ENCODE results near the gene FAM20C.

The FAM20C gene

DNA sequence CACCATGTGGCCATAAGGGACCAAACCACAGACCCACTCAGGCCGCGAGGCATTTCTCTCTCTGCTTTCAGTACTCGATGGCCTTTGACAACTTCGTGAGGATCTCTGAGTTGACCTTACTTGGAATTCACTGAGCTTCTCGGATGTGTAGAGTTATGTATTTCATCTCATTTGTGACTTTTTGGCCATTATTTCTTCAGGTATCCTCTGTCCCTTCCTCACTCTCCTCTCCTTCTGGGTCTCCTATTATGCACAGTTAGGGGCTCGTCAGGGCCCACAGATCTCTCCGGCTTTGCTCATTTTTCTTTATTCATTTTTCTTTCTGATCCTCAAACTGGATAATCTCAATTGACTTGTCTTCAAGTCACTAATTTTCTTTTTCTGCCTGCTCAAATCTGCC is 81.0 kb downstream of the FAM20C start:
- DNase-seq (ENCODE audit: low read depth): no peak

DNA sequence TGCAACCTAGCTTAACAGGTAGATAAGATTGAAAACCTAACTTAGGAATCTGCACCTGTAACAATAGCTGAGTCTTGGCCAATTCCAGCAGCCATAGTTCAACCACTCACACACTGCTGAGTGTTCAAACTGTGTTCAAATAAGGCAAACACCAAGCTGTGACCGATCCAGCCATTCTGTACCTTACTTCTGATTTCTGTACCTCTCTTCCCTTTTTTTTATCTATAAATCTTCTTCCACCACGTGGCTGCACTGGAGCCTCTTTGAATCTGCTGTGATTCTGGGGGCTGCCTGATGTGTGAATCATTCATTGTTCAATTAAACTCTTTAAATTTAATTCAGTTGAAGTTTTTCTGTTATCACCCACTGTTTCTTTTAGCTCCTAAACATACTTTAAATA is 81.9 kb downstream of the FAM20C start:
- no peak for DNase-seq (ENCODE audit: low read depth)

DNA sequence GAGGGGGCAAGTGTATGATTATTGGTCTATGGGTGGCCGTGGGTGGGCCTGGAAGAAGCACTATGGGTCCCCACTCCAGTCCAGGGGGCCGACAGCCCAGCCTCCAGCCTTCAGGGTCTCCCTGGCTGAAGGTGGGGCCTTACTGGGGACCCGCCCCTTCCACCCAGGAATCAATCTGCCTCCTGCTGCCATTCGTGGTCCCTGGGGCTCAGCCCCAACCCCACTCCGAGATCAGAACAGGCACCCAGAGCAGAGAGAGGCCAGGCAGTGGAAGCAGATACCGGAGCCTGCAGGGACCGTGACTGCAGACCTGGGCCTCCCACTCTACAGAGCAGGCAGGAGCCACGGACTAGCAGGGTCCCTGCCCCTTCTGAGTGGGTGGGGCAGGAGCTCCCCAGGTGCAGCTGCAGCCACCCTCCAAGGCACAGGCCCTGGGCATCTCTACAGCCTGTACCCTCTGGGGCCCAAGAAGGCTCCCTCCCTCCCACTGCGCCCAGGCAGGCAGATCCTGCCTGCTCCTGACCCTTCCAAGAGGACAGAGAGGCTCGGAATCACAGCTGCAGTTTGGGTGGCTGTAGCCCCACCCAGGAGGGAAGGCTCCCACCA is 84.0 kb downstream of the FAM20C start:
- DNase-seq (ENCODE audit: low read depth): no peak

DNA sequence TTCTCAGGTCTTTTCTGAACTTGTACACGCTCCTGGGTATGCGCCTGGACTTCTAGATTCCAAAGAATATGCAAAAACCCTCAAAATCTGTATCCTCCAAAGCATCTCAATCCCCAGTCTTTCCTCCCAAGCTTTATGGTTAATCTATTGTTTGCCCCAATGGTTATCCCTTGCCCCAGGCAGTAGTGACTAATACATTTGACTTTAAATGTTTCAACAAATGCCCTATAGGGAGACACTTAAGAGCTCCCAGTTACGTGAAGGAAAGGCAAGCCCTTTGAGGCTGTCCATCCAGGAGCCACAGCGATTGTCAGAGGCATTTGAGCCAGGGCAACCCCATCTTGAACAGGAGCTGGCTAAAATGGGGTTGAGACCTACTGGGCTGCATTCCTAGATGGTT is 84.9 kb downstream of the FAM20C start:
- no peak for DNase-seq (ENCODE audit: low read depth)

DNA sequence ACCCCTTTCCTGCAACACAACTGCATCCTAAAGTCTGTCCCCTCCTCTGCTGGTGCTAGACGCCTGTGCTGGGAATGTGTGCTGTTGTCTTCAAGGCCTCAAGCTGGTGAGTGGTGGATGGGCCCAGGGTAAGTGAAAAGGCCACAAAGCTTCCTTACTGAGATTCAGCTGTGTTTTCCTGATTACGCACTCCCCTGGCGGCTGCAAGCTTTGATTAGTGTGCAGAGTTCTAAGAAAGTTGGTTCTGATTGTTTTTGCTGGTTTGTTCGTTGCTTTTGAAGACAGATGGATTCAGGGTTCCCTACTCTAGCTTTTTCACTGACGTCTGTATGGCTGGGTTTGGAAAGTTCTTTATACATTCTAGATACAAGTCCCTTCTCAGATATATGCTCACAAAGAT is 85.7 kb downstream of the FAM20C start:
- no peak for DNase-seq (ENCODE audit: low read depth)

DNA sequence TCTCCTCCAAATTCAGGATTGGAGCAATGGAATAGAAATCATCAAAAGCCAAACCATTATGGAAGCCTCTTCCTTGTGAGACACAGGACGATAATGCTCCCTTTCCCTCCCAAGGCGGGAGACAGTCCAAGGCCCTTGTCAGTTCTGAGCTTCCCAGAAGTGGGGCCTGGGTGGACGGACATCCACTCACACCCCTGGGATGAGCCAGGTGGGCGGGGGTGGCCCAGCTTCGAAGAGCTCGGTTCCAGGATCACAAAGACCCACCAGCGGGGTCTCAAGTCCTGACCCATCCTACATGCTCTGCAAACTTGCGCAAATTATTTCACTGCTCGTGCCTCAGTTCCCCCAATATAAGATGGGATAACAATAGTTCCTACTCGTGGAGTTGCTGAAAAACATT is 87.5 kb downstream of the FAM20C start:
- no peak for DNase-seq (ENCODE audit: low read depth)

DNA sequence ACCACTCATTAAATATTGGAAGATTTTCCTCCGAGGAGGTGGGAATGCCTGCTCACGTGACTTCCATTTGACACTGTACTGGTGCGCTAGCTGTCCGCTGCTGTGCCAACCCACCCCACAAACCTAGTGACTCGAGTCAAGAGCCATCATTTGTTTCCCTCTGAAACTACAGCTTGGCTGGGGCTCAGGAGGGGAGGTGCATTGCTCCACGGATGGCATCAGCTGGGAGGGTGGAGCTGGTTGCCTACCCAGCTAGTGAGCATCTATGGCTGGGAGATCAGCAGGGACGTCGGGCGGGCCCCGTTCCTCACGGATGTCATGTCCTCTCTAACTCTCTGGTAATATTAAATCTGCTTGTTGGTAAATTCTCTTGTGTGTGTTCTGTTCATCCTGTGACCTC is 88.1 kb downstream of the FAM20C start:
- DNase-seq (ENCODE audit: low read depth): no peak

DNA sequence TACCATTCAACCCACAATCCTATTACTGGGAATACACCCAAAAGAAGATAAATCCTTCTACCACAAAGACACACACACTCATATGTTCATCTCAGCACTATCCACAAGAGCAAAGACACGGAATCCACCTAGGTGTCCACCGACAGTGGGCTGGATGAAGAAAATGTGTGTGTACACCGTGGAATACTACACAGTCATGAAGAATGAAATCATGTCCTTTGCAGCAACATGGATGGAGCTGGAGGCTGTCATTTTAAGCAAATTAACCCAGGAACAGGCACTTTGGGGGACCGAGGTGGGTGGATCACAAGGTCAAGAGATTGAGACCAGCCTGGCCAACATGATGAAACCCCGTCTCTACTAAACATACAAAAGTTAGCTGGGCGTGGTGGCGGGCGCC is 89.3 kb downstream of the FAM20C start:
- DNase-seq (ENCODE audit: low read depth): no peak

DNA sequence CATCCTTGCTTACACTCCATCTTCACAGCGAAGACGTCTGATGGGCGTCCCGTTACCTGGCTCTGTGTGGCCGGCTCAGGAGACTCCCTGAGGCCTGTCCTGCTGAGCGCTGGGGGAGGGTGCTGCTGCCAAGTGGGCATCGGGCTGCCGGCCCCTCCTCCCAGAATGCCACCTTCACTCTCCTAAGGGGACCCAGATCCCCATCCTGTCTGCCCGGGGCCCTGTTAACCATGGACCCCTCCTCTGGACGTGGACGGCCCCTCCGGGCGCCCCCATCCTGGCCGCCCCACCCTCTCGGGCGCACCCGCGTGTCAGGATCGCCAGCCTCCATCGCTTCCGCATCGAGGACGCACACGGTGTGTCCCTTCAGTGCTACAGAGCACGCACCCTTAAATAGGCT is 90.2 kb downstream of the FAM20C start:
- DNase-seq (ENCODE audit: low read depth): no peak

DNA sequence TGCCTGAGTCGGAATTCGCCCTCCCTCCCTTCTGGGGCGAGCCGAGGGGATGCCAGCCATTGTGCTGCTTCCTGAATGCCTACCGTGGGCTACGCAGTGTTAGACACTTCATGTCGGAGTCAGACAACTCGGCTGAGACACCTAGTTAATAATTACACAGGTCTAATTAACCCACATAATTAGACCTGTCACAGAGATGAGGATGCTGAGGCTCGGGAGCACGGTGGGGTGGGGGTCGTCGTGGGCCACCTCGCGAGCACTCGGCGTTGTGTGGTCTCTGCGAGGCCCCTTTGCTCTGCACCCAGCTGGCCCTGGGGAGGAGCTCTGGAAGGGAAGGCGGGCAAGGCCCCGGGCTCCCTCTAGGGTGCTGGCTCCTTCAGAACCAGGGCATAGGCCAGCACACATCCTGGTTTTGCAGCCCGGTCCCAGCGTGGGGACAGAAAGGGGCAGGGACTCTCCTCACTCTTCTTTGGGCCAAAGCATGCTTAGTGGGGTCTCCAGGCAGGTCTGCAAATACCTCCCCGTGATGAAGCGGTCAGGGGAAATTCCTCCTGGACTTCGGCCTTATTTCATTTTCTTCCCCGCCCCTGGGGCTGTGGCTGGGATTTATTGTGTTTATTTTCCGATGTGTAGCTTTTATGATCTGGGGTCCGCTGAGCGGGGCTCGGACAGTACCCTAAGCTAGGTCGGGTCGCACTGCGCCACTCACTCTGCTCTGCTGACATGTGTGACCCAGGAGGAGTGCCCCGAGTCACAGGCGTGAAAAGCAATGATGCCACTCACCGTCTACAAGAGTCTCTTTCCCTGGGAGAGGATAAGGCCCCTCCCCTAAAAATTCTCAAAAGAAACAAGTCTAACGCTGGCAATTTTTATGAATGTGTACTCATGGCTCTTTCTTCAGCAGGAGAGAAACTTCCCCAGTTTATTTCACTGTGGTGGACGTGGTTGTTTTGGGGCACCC is 92.7 kb downstream of the FAM20C start:
- no peak for DNase-seq (ENCODE audit: low read depth)

DNA sequence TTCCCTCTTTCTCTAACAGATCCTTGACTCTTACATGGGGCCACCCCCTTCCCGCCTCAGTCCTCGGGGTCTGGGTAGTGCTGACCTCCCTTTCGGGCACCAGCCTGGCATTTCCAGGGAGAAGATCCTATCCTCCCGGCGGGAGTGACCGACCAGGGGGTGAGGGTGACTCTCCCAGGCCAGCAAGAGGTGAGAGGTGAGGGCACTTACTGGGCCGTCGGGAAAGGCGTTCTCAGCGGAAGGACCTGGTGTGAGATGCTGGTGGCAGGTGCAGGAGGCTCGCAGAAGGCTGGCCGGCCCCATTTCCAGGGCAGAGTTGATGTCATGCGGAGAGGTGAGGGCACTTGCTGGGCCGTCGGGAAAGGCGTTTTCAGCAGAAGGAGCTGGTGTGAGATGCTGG is 93.4 kb downstream of the FAM20C start:
- DNase-seq (ENCODE audit: low read depth): no peak

DNA sequence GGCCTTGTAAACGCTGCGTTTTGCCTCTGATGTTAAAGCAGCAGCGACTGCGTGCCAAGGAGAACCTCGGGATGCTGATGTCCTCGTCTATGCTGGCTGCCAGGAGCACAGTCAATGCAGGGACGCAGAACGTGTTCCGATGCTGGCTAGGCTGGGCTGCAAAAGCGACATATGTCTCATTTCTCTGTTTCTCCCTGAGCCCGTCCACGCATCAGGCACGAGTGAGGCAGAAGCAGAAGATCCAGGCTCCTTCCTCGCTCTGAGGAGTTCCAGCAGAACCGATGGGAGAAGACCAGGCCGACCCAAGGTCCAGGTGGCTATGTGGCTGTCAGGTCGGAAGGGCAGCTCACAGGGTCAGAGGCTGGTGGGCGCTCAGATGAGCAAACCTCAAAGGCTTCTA is 93.9 kb downstream of the FAM20C start:
- DNase-seq (ENCODE audit: low read depth): no peak

DNA sequence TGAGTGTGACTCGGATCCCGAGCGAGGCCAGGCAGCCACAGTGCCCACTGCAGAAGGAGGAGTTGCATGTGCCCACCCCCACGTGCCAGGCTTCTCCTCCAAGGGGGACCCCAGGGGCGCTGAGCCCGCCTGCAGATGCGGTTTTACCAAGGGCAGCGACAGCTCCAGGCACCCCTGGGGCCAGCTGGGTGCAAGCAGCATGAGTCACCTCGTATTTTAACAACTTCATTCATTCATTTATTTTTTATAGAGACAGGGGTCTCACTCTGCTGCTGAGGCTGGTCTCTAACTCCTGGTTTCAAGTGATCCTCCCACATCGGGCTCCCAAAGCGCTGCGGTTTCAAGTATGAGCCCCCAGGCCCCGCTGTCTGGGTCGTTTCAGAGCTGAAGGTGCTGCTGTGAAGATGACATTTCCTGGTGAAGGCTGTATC is 96.3 kb downstream of the FAM20C start:
- no peak for DNase-seq (ENCODE audit: low read depth)

DNA sequence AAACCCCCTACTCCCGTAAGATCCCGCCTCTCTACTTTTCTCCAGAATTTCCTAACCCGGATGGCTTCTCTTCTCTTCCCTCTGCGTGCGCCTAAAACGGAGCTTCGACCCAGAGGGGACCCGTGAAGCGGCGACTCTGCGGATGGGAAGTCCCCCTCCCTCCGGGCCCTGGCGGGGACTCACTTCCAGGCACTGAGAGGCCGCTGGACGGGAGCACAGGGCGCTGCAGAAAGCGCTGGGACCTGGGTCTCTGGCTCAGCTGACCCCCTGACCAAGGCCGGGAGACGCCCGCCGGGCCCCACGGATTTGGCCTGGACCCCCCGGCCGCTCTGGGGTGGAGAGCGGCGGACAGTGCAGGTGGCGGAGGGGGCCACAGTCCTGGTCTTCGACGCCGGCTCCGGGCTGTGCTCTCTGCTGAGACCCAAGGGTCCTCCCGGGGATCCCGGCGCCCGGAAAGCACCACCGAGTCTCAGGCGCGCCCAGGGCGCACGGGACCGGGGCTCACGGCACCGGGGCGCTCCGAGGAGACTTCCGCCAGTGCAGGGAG is 96.9 kb downstream of the FAM20C start:
- no peak for DNase-seq (ENCODE audit: low read depth)

DNA sequence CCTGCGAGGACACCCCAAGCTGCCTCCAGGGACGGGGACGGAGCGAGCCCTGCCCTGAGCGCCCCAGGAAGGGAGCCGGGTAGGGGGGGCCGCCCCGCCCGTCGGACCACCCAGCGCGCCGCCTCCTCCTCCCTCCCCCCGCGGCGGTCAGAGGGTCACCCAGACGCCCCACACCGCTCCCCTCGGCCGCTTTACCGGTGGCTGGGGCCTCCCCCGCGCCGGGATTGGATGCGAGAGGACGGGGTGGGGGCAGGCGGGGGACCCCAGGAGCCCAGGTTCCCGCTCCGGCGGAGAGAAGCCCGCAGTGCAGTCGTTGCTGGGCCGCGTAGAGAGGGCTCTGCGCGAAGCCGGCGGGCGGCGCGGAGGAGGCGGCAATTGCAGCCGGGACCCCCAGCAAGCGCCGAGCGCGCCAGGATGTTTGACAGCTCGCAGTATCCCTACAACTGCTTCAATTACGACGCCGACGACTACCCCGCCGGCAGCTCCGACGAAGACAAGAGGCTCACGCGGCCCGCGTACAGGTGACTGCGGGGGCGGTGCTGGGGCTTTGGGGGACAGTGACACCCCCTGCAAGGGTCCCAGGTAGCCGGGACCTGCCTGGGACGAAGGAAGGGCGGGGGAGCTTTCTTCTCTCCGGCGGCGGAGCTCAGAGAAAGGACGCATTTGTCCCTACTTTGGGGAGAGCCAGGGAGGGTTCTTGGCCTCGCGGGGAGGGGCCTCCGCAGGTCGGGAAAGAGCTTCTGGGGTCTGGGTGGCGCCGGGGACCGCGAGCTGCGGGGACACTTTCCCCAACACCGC is 97.6 kb downstream of the FAM20C start, which contains the start of gene FOXL3:
FOXL3 (plus strand) TSS at position 415 of the 798 bp plus-strand sequence; CDS start at position 415, 0 bp downstream.
- DNase-seq (ENCODE audit: low read depth): no peak

DNA sequence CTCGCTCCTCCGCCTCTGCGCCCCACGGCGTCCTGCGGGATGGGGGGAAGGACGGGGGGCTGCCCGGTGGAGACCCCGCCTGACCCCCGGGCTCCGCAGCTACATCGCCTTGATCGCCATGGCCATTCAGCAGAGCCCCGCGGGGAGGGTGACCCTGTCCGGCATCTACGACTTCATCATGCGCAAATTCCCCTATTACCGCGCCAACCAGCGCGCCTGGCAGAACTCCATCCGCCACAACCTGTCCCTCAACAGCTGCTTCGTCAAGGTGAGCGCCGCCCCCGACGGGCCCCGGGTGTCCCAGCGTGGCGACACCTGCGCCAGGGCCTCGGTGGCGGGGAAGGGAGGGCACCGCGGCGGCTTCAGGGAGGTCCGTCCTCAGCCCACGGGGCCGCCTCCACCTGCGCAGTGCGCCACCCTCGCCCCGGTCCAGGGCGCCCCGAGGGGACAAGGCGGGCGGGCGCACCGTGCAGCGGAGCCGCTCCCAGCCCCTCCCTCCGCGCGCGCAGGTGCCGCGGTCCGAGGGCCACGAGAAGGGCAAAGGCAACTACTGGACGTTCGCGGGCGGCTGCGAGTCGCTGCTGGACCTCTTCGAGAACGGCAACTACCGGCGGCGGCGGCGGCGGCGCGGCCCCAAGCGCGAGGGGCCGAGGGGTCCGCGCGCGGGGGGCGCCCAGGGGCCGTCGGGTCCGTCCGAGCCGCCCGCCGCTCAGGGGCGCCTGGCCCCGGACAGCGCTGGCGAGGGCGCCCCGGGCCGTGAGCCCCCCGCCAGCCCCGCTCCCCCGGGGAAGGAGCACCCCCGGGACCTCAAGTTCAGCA is 98.4 kb downstream of the FAM20C start:
- no peak for DNase-seq (ENCODE audit: low read depth)

DNA sequence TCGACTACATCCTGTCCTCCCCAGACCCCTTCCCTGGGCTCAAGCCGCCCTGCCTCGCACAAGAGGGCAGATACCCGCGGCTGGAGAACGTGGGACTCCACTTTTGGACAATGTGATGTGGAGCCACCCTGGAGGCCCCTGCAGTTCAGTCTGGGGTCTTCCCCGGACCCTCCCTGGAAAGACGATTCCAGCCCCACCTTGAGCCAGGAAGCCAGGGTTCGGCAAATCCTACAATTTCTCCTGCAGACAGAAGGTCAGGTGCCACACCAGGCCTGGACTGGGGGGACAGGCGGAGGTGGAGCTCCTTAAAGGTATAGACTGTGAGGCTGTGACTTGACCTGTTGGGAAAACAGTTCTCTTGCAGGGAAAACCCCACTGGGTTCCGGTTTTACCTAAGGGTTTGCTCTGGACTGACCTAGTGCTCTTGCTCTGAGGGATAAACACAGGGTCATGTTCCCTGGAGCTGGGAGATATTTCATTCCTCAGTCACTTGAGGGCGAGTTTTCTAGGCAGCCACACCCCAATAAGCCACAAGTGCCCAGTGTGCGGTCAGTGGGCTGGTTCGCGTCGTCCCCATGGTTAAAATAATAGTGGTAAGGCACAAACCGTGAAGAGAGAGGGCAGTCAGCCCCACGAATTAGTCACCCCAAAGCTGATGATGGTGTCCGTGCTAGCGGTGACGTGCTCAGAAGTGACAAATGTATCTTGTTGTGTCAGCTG is 99.2 kb downstream of the FAM20C start:
- DNase-seq (ENCODE audit: low read depth): no peak

DNA sequence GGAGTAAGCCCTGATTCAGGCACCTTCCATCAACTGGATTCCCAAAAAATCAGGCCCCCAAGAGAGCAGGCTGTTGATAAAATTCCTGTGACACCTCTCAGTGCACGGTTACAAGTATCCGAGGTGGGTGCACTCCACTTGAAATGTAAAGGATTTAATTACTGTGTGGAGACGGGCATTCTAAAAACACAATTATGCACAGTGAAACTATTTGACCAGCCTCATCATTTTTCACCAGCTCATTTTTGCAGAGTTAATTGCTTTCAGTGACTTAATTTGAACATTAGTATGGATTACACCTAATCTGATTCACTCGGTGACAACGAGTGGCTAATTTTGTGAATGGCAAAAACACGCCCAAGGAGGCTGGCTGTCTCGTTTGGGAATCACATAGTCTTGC is 99.9 kb downstream of the FAM20C start:
- DNase-seq (ENCODE audit: low read depth): no peak

DNA sequence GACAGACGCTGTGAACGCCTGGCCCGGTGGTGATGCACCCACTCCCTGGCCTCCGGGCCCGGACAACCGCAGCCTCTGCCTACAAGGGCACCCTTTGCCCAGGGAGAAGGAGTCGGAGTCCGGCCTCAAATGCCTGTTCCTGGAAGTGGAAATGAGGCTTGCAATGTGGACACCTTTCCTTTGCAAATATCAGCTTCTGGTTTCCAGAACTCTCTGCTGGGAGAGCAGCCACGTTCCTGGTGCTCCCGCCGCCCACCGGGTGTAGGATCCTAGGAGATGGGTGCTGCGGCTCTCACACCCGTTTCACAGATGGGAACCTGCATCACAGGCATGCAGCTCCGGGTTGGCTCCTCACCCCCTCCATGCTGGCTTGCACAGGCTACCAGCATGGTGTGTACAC is 100.5 kb downstream of the FAM20C start:
- no peak for DNase-seq (ENCODE audit: low read depth)

DNA sequence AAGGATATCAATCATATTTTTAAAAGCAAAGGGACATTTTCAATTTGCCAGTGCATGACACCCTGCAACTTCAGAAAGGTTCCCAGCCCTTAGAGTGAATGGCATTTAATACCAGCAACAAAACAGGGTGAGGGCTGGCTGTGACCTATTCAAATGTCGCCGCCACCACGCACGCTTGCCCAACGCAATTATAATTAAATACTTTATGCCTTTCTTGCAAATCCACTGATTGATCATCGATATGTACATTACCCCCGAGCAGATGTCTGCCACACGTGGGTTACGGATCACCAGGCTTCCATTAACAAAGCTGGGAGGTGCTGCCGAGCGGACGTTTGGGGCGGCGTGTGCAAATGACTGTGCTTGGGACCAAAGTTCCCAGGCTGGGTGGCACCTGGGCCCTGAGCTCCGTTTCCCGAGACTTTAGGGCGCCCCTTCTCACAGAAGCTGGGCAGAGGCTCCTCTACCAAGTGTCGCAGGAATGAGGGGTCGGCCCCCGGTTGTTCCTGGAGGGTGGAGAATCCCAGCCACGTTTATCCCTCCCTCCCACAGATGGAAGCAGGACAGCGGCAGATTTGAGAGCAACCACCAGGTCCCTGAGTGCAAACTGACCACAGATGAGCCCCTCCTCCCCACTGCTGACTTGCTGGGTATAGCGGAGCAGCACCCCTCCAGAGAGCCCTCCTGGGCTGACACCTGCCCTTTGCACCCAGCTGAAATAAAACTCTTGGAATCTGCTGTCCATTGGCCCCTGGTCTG is 101.5 kb downstream of the FAM20C start:
- DNase-seq (ENCODE audit: low read depth): no peak
